ENCODE results near the gene EIF4G1. TPM values are rescaled to one million over a fixed set of nuclear protein-coding genes. Genes with fewer than 3 reads are reported as not detected.

Gene EIF4G1
- total RNA-seq, 1 donor from 2014 or later, result 192 TPM

GRCh38 chr3:184345317-184346144 is 31.1 kb downstream of the EIF4G1 start:
- Histone ChIP-seq H3K9me3 (no peaks in the 10 kb centered on the region), H3K27ac (peak overlapping the region in 1 of 2 donors; percentile 0), H3K36me3 (peaks cover 35 to 44% of the 10 kb centered on the region in 2 donors), H3K4me3 (no peak overlapping the region), H3K27me3 (no peaks in the 10 kb centered on the region), H3K4me1 (no peaks in the 10 kb centered on the region)
- DNase-seq (ENCODE audit: low spot score in 2 of 2), result no peak
- intact Hi-C loops (cut with DNase I), result no loop called here
- TF ChIP-seq, protein P1, sequence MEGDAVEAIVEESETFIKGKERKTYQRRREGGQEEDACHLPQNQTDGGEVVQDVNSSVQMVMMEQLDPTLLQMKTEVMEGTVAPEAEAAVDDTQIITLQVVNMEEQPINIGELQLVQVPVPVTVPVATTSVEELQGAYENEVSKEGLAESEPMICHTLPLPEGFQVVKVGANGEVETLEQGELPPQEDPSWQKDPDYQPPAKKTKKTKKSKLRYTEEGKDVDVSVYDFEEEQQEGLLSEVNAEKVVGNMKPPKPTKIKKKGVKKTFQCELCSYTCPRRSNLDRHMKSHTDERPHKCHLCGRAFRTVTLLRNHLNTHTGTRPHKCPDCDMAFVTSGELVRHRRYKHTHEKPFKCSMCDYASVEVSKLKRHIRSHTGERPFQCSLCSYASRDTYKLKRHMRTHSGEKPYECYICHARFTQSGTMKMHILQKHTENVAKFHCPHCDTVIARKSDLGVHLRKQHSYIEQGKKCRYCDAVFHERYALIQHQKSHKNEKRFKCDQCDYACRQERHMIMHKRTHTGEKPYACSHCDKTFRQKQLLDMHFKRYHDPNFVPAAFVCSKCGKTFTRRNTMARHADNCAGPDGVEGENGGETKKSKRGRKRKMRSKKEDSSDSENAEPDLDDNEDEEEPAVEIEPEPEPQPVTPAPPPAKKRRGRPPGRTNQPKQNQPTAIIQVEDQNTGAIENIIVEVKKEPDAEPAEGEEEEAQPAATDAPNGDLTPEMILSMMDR (IDR thresholded peaks at IDR 0.05), result peak in 2 of 3 experiments; percentile 20 to 23

DNA sequence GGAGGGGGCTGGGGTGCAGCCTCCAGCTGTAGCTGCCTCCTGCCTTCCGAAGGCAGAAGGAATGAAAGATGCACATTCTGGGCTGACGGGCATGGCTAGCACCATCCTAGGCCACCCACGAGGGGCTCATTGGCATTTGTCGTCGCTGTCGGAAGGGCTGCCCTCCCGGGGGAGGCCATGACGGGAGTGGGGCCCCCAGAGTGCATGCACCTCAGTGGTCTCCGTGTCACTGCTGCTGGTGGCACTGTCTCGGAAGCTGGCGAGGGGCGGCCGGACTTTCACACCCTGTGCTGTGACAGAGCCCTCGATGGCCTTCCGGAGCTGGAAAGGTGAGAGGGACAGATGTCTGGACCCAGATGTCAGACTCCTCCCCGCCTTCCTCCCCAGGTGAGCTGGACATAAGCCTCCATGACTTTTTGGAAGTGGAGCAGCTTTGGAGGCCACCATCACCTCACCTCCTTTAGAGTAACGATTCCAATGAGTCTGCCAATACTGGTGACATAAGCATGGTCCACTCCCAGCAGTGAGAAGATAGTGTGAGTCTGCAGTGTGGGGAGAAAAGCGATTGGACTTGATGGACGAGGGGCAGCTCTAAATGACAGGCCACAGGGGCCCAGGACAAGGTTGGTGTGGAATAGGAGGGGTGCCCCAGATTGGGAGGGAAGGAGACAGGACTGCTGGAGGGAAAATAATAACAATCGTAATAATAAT is 32.2 kb downstream of the EIF4G1 start:
- no peaks in the 10 kb centered on the region for H3K4me1 ChIP-seq
- no peak overlapping the region for H3K4me3 ChIP-seq
- H3K27ac ChIP-seq, result no peak overlapping the region
- intact Hi-C loops (cut with DNase I), result no loop called here
- TF ChIP-seq, protein P1 (IDR thresholded peaks at IDR 0.05), result no peak
- H3K36me3 ChIP-seq, result peaks cover 34 to 39% of the 10 kb centered on the region in 2 donors
- no peaks in the 10 kb centered on the region for H3K27me3 ChIP-seq
- DNase-seq (ENCODE audit: low spot score in 2 of 2), result no peak
- H3K9me3 ChIP-seq, result no peaks in the 10 kb centered on the region

DNA sequence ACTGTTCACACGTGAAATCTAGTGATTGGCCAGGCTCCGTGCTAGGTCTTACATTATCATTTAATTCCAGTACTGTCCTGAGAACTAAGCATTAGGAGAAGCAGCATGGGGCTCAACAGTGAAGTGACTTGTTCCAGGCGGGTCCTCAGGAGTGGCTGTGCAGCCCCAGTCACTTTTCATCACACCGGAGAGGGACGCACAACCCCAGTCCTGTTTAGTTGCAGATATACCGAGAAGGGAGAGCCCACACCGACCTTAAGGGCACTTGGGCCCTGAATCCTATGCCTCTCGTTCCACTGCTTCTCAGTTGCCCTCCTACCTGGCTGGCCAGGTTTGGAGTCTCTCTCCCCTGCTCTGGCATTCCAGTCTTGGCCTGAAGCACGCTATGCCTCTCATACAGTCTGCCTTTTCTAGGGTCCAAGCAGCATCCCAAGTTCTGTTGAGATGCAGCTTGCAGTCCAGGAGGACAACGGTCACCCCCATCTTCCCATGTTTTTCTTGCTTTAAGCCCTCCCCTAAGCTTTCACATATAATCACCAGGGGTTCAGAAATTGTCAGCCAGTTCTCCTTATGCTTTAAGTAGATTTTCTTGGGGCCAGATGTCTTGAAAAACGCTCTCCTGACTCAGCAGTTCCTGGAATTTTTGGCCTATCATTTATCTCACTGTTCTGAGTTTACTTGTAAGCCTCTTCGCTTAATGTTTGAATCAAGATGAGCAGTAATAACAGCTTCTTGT is 33.1 kb downstream of the EIF4G1 start:
- Histone ChIP-seq H3K27me3 (no peaks in the 10 kb centered on the region), H3K36me3 (peaks cover 26 to 31% of the 10 kb centered on the region in 2 donors), H3K4me1 (no peaks in the 10 kb centered on the region), H3K27ac (no peak overlapping the region), H3K4me3 (no peak overlapping the region), H3K9me3 (no peaks in the 10 kb centered on the region)
- intact Hi-C loops (cut with DNase I), result no loop called here
- TF ChIP-seq, protein P1 (IDR thresholded peaks at IDR 0.05), result no peak
- DNase-seq (ENCODE audit: low spot score in 2 of 2), result no peak

- H3K4me1 ChIP-seq, result no peaks in the 10 kb centered on the region
- intact Hi-C loops (cut with DNase I), result no loop called here
- no peak overlapping the region for H3K4me3 ChIP-seq
- no peaks in the 10 kb centered on the region for H3K27me3 ChIP-seq
- TF ChIP-seq, protein P1 (IDR thresholded peaks at IDR 0.05), result no peak
- H3K27ac ChIP-seq, result no peak overlapping the region
- no peaks in the 10 kb centered on the region for H3K9me3 ChIP-seq
- DNase-seq (ENCODE audit: low spot score in 2 of 2), result no peak
- peaks cover 20 to 26% of the 10 kb centered on the region in 2 donors for H3K36me3 ChIP-seq
Measured at GRCh38 chr3:184348057-184348382, 33.6 kb downstream of the EIF4G1 start.

DNA sequence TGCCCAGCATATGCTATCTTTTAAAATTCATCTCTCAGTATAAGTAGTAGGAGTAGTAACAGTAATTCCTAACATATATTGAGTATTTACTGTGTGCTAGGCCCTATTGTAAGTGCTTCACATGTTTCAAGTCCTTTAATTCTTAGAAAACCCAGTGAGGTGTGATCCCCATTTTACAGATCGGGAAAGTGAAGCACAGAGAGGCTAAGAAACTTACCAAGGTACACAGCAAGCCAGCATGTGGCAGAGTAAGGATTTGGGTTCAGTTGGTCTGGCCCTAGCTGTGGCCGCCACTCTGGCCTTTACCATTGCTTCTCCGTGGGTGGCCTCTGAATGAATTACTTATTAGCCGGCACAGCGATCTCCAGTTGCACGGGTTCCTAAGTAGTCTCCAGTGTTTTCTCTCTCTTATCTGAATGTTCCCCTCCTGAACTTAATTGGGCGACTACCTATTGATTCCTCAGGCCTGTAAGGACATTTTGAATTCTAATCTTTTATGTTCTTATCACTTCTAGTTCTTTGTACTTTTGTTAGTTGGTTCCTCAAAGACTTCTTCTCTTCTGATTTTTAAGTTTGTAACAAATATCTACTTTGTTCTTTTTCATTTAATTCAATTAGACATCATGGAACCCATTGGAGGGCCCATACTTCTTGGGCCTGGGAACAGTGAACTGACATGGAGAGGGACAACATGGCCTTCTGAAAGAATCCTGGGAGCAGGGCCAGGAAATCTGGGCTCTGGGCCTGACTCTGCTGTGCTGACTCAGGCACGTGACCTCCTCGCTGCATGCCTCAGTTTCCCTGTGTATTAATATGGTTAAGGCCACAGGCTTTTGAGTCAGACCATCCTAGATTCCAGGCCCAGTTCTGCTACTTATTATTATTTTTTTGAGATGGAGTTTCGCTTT is 35.4 kb downstream of the EIF4G1 start:
- no peak for DNase-seq (ENCODE audit: low spot score in 2 of 2)
- peaks cover 5 to 8% of the 10 kb centered on the region in 2 donors for H3K36me3 ChIP-seq
- H3K27ac ChIP-seq, result no peak overlapping the region
- no peaks in the 10 kb centered on the region for H3K9me3 ChIP-seq
- TF ChIP-seq, protein P1 (IDR thresholded peaks at IDR 0.05), result no peak
- H3K27me3 ChIP-seq, result no peaks in the 10 kb centered on the region
- H3K4me1 ChIP-seq, result no peaks in the 10 kb centered on the region
- no peak overlapping the region for H3K4me3 ChIP-seq
- intact Hi-C loops (cut with DNase I), result no loop called here
